Liver (tissue), 9 donors: ENCODE measurements around the gene LBH. TPM values are rescaled to one million over a fixed set of nuclear protein-coding genes. Genes with fewer than 3 reads are reported as not detected.

ENCODE experiments used
- DNase-seq: peaks from one replicate; pipeline ENCODE4 v3.0.0-alpha.2; 2017; ENCODE audit warnings: low spot score
- H3K27ac ChIP-seq, 2 donors: one replicate each; pipeline ENCODE4 v1.7.0; 2013; ENCODE audit warnings: inconsistent platforms in 2 of 2, low read length in 2 of 2, control low read depth in 1 of 2, low read depth in 1 of 2, mild to moderate bottlenecking in 1 of 2
- H3K27me3 ChIP-seq, 4 donors: one replicate each; pipeline versions ENCODE4 v1.6.1 to v1.7.0; 2013; ENCODE audit warnings: low read length in 3 of 4, inconsistent platforms in 1 of 4, mild to moderate bottlenecking in 1 of 4, moderate library complexity in 1 of 4; ENCODE audit not compliant: control insufficient read depth in 4 of 4, insufficient read depth in 4 of 4
- H3K36me3 ChIP-seq, 4 donors: one replicate each; pipeline versions ENCODE4 v1.6.1 to v1.7.0; 2013; ENCODE audit warnings: low read length in 3 of 4, mild to moderate bottlenecking in 3 of 4, low read depth in 1 of 4, moderate library complexity in 1 of 4; ENCODE audit not compliant: control insufficient read depth in 4 of 4, insufficient read depth in 3 of 4
- H3K4me1 ChIP-seq, 4 donors: one replicate each; pipeline versions ENCODE4 v1.6.1 to v1.7.0; 2013; ENCODE audit warnings: low read length in 3 of 4, mild to moderate bottlenecking in 3 of 4, moderate library complexity in 1 of 4; ENCODE audit not compliant: control insufficient read depth in 4 of 4, insufficient read depth in 4 of 4
- H3K4me3 ChIP-seq, 3 donors: one replicate each; pipeline versions ENCODE4 v1.6.1 to v1.7.0; 2013; ENCODE audit warnings: low read length in 3 of 3, control low read depth in 1 of 3, low read depth in 1 of 3, mild to moderate bottlenecking in 1 of 3
- H3K9ac ChIP-seq, 2 donors: one replicate each; pipeline ENCODE4 v1.7.0; 2013; ENCODE audit warnings: low read length in 2 of 2, mild to moderate bottlenecking in 2 of 2, moderate library complexity in 2 of 2, control low read depth in 1 of 2, low read depth in 1 of 2
- H3K9me3 ChIP-seq, 4 donors: one replicate each; pipeline versions ENCODE4 v1.6.1 to v1.7.0; 2013; ENCODE audit warnings: low read length in 3 of 4; ENCODE audit not compliant: control insufficient read depth in 4 of 4
- ATF3 ChIP-seq: IDR thresholded peaks from 2 replicates; pipeline ENCODE4 v1.6.1; 2016; ENCODE audit warnings: antibody characterized with exemption
- CTCF ChIP-seq: fragments of 150-350 bp; IDR thresholded peaks from 2 replicates; pipeline ENCODE4 v1.5.1; 2017; ENCODE audit warnings: improper control_type of control experiment, low read depth, low read length; ENCODE audit not compliant: missing input control
- EGR1 ChIP-seq, 2 donors: IDR thresholded peaks; 2 replicates each; pipeline ENCODE4 v1.6.1; 2016 to 2018; ENCODE audit warnings: antibody characterized with exemption in 2 of 2, low read depth in 2 of 2
- FOXA1 ChIP-seq: IDR thresholded peaks from 2 replicates; pipeline ENCODE4 v1.6.1; 2016; ENCODE audit warnings: antibody characterized with exemption
- FOXA2 ChIP-seq: IDR thresholded peaks from 2 replicates; pipeline ENCODE4 v1.6.1; 2016; ENCODE audit warnings: antibody characterized with exemption
- GABPA ChIP-seq, 2 donors: IDR thresholded peaks in 1 of 2; conservative IDR thresholded peaks in 1 of 2; 2 replicates each; pipeline ENCODE4 v1.6.1; 2016; ENCODE audit warnings: antibody characterized with exemption in 2 of 2, mild to moderate bottlenecking in 1 of 2, moderate library complexity in 1 of 2
- HNF4A ChIP-seq, 2 donors: conservative IDR thresholded peaks; 2 replicates each; pipeline ENCODE4 v1.6.1; 2016; ENCODE audit warnings: antibody characterized with exemption in 2 of 2, mild to moderate bottlenecking in 2 of 2
- HNF4G ChIP-seq: IDR thresholded peaks from 2 replicates; pipeline ENCODE4 v1.6.1; 2016; ENCODE audit warnings: antibody characterized with exemption
- JUND ChIP-seq, 2 donors: IDR thresholded peaks; 2 replicates each; pipeline ENCODE4 v1.6.1; 2016; ENCODE audit warnings: antibody characterized with exemption in 2 of 2
- MAX ChIP-seq: IDR thresholded peaks from 2 replicates; pipeline ENCODE4 v1.6.1; 2016; ENCODE audit warnings: antibody characterized with exemption
- NR2F2 ChIP-seq: IDR thresholded peaks from 2 replicates; pipeline ENCODE4 v1.6.1; 2016; ENCODE audit warnings: antibody characterized with exemption
- RAD21 ChIP-seq, 2 donors: IDR thresholded peaks; 2 replicates each; pipeline ENCODE4 v1.6.1; 2016; ENCODE audit warnings: antibody characterized with exemption in 2 of 2, mild to moderate bottlenecking in 2 of 2
- REST ChIP-seq: IDR thresholded peaks from 2 replicates; pipeline ENCODE4 v1.6.1; 2016; ENCODE audit warnings: antibody characterized with exemption, mild to moderate bottlenecking
- RXRA ChIP-seq, 2 donors: IDR thresholded peaks; 2 replicates each; pipeline ENCODE4 v1.6.1; 2017 to 2018; ENCODE audit warnings: antibody characterized with exemption in 2 of 2, mild to moderate bottlenecking in 1 of 2
- SP1 ChIP-seq: IDR thresholded peaks from 2 replicates; pipeline ENCODE4 v1.6.1; 2018; ENCODE audit warnings: antibody characterized with exemption, mild to moderate bottlenecking
- TAF1 ChIP-seq: conservative IDR thresholded peaks from 2 replicates; pipeline ENCODE4 v1.6.1; 2016; ENCODE audit warnings: antibody characterized with exemption, mild to moderate bottlenecking
- YY1 ChIP-seq: IDR thresholded peaks from 2 replicates; pipeline ENCODE4 v1.6.1; 2016; ENCODE audit warnings: antibody characterized with exemption, mild to moderate bottlenecking
- ZBTB33 ChIP-seq: IDR thresholded peaks from 2 replicates; pipeline ENCODE4 v1.6.1; 2016; ENCODE audit warnings: antibody characterized with exemption
- WGBS: extraction: QIAGEN DNeasy Blood & Tissue Kit; methylation state at CpG from one replicate; pipeline ENCODE4 v1.1.7; 2013; 5-methylcytosine and 5-hydroxymethylcytosine counted together
- polyA plus RNA-seq, 2 donors: library from polyadenylated mRNA; stranded (reverse) in 1 of 2; unstranded in 1 of 2; fragments of 200-250 nt in 1 of 2; fragments of >200 nt in 1 of 2; fragmentation: Nextera tagmentation in 1 of 2; extraction: Ambion mirVana in 1 of 2; gene quantifications; one replicate each; pipeline versions ENCODE4 v1.2.1 to v1.2.3, GENCODE V29; 2013 to 2015
- total RNA-seq, 2 donors: library from RNA; depleted of rRNA; stranded (reverse); fragments of >200 nt; gene quantifications; one replicate each; pipeline ENCODE4 v1.2.3, GENCODE V29; 2014
- donor health status: healthy.
- donor health status: healthy.
- donor health status: healthy.
- donor health status: healthy.
- donor health status: healthy.

Gene LBH
- total and polyA plus RNA-seq, 4 donors: 4.1 to 50.8 (median 9.1) TPM

- TF ChIP-seq FOXA2 (no peak), MAX (no peak), ATF3 (no peak), GABPA (IDR thresholded peaks at IDR 0.05 in 1 of 2, conservative IDR thresholded peaks at IDR 0.05 in 1 of 2) (no peak), NR2F2 (no peak), RAD21 (IDR thresholded peaks at IDR 0.05) (no peak), HNF4G (no peak), HNF4A (conservative IDR thresholded peaks at IDR 0.05) (no peak), RXRA (IDR thresholded peaks at IDR 0.05) (no peak), JUND (IDR thresholded peaks at IDR 0.05) (no peak), TAF1 (no peak), CTCF (no peak), SP1 (no peak), REST (no peak), YY1 (no peak), ZBTB33 (no peak), EGR1 (IDR thresholded peaks at IDR 0.05; ENCODE audit: low read depth in 2 of 2) (no peak), FOXA1 (no peak)
- no peak for DNase-seq
- H3K27ac ChIP-seq: no peak overlapping the region
- H3K4me3 ChIP-seq: no peak overlapping the region
- 78% methylated on average over 4 of the region's 4 CpGs for WGBS
- H3K36me3 ChIP-seq: no peaks in the 10 kb centered on the region
- H3K4me1 ChIP-seq: no peaks in the 10 kb centered on the region
- H3K9me3 ChIP-seq: no peaks in the 10 kb centered on the region
- H3K27me3 ChIP-seq: no peaks in the 10 kb centered on the region
- H3K9ac ChIP-seq: no peak overlapping the region
These were observed 27.1 kb upstream of the LBH start for GRCh38 chr2:30204281-30204680.
